HG03039 (cell line): Measurements from ENCODE around the gene COL4A3.
"Not testable (repeated sequence)": the region's sequence is repeated elsewhere in the genome, so short reads cannot be mapped to it uniquely, and the experiment has no call there.

Source experiments
- ATAC-seq: cut with Tn5 transposase; IDR thresholded peaks from one replicate; pipeline ENCODE4 v1.9.1; 2021; ENCODE audit warnings: mild to moderate bottlenecking, moderate library complexity; ENCODE audit not compliant: unreplicated experiment

COL4A3 gene

DNA sequence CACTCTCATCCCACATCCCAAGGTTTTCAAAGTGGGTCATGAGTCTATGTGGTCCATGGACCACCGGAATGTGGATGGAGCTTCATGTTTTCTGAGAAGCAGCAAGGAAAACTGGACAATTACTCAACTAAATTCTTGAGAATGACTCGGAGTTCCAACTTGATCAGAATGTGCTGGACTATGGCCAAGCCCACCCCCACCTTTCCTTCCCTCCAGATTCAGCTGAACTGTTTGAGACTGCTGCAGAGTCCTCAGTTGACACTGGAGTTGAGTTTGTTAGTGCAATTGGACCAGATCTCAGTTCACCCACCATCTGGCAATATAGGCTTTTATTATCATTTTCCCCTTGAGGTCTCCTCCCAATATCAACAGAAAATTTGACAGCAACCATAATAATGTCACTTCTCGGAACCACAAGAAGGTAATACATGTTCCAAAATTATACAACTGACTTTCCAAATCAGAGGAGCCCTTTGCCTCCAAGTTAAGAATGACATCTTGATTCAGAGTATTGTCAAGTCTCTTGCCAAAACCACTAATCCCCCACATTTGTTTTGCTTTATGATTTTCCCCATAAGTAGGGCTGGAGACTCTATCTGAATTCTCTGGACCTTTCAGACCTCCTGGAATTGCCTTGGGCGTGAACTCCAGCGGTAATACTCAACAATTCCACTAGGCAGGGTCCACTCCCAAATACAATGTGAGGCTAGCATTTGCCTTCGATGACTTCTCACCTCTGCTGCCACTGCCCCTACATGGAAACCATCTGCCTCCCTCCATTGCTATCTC, 9.2 kb upstream of the COL4A3 start:
- ATAC-seq, result no peak

DNA sequence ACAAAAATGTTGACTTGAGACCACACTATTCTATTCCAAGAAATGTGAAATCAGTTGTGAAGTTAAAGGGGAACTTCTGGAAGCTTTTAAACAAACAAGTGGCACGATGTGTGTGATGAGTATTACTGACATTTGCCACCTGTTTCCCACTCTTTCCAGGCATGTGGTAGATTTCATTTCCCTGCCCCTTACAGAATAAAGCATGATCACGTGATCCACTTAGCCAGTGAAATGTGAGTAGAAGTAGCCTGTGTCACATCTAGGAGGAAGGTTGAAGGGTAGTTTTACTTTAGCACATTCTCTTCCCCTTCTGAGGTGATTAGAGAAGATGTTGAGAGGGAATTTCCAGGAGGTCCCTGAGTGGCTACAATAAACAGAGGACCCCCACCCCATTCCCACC, 4.3 kb upstream of the COL4A3 start:
- ATAC-seq, result no peak

DNA sequence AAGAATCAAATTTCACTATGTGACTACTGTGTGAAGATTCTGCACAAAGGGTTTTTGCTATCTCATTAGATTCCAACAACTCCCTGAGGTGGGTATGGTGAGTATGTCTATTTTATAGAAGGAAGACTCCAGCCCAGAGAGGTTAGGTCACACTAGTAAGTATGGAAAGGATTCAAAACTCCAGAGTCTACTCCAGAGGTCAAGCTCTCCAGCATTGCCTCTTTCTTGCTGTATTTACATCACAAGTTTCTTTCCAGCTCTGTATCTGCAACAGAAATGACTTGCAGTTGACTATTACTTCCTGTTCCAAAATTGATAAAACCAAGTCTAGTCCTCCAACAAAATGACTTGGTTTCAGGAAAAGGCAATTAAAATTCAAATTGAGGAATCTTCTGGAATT, 2.5 kb upstream of the COL4A3 start:
- no peak for ATAC-seq

DNA sequence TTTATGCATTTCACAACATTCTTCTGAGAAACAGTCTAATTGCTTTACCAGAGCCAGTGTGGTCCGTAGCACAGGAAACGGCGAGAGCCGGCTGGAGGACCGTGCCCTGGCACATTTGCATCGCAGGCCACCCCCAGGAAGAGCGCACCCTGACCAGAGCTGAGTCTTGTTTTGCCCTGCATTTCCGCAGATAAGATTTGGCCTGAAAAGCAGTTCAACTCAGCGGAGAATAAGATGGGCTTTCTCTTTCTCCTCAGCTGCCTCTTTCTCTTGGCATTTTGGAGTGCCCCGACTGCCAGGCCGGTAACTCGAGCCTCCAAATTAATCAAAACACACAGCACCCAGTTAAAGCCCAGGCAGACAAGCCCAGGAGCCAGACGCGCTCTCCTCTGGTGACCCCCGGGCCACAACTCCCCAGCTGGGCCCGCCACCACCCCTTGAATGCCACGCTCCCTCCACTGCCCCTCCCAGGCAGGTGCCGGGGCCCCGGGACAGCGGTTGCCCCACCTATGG, 883 bp upstream of the COL4A3 start:
- ATAC-seq, result peak; percentile 55

DNA sequence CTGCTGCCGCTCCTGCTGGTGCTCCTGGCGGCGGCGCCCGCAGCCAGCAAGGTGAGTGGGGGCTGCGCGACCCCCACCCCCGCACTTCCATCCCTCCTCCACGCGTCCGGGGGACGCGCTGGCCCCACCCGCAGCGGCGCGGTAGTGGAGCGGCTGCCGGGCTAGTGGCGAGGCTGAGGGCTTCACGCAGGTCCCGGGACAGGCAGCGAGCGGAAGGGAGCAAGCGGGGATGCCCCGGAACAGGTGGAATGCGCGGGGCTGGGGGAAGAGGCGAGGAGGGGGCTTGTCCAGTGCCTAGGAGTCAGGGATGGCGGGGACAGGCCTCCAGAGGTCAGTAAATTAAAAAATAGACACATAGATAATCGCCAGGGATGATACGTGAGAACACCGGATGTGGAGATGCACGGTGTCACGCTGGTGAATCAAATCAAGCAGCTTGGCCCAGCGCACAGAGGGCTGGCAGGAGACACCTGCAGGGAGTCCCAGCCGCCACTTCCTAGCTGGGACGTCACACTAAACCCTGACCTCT, 403 bp downstream of the COL4A3 start:
- peak; percentile 65 for ATAC-seq

DNA sequence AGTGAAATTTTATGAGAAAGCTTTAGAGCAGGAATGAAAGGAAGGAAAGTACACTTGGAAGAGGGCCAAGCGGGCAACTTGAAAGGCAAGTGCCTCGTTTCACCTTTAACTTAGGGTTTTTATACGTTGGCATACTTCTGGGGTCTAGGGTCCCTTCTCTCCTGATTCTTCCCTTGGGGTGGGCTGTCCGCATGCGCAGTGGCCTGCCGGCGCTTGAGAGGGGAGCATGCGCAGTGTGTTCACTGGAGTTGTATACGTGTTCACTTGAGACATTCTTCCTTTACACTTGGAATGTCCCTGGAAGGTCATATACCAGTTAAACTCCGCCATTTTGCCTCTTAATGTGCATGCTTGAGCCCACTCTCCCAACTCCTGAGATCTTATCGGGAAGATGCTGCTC, 7.4 kb downstream of the COL4A3 start:
- ATAC-seq, result not testable (repeated sequence)

DNA sequence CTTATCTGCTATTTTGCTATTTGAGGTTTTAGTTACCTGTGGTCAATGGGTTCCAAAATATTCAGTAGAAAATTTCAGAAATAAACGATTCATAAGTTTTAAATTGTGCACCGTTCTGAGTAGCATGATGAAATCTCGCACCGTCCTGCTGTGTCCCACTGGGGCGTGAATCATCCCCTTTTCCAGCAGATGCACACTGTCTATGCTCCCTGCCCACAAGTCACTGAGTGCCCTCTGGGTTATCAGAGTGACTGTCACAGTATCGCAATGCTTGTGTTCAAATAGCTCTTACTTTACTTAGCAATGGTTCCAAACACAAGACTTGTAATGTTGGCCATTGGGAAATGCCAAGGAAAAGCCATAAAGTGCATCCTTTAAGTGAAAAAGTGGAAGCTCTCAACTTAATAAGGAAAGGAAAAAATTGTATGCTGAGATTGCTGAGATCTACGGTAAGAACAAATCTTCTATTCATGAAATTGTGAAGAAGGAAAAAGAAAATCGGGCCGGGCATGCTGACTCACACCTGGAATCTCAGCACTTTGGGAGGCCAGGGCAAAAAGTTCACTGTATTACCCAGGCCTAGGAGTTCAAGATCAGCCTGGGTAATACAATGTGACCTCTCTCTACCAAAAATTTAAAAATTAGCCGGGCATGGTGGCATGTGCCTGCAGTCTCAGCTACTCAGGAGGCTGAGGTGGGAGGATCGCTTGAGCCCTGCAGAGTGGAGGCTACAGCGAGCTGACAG, 13.3 kb downstream of the COL4A3 start:
- no peak for ATAC-seq

DNA sequence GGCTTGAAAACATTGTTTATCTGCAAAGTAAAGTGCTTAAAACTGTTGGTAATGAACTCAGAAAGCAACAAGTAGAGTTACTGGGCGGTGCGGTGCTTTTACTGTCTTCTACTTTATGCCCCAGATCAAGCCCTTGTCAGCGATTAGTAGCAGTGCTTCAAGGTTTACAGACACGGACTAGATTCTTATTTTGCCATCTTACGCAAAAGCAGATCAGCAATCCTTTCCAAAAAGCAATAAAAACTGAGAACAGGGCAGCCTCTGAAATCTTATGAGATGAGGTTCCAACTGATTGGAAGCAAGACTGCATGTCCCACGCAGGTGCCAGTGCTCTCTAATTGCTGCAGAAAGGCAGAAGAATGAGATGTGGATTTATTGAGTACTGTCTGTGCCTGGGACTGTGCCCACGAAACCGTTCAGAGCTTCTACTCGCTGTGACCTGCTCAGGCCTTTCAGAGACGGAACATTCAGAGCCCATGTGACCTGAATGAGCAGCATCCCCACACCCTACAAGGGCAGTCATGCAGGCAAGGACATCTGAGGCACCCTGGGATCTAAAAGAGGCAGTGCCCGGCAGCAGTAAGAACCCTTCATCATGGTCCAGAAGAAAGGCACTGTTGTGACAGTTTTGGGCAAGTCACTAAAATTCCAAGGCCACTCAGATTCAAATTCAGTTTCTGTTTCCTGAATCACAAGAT, 15.7 kb downstream of the COL4A3 start:
- ATAC-seq, result no peak

DNA sequence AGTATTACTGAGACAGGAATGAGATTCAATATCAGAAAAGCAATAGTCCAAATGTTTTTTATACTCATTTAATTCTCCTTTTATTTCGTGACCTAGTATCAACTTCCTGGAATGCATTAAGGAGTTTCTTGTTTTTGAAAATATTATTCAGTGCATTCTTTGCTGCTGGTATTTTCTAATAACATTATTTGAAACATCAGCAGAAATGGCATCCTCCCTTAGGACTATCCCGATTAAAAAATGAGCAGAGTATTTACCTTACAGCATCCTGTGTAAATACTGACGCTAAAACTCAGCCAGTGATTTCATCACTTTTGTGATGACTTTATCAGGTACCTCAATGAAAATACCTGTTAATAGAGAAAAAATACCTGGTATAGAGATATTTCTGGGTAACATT, 16.3 kb downstream of the COL4A3 start:
- no peak for ATAC-seq

DNA sequence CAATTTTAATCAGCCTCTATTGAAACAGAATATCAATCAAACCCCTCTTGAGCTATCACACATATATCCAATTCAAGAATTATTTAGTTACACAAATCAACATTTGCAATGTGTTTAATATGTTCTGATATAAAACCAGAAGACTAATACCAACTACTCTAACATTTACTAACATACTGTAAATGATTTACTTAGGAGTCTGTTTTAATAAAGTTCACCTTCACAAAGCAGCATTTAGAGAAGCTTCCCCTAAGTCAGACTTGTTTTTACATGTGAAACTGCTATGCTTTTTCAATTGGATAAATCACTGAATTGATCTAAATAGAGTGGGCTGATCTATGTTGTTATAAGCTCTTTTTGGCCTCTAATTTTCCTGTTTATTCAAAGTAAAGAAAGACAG, 18.3 kb downstream of the COL4A3 start:
- ATAC-seq, result no peak

DNA sequence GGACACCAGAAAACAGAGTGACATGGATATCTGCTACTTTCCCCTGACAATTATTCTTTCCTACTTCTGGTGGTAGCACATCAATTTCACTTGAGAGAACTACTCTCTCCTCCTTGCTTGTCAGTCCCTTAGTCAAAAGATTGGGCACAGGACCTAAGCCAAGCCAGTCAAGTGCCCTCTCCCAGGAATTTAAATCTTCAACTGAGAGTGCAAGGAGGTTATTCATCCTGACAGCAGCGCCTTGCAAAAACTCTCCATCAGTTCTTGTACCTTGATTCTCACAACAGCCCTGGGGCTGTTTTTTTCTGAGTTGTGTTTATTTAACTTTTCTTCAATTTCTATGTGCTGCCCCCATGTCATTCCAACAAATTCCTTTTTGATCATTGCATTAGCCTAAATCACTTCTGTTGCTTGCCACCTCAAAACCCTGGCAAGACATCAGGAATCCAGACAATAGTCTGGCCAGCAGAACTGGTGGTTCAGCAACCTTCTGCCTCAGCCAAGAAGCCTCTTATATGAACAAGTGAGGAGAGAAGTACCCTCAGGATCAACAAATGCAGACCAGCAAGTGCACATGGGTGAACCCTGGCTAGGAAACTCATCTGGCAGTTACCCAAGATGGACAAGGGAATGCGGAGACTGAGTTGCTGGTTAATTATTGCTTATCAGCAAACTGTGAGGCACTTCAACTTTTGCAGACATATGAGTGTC, 19.4 kb downstream of the COL4A3 start:
- ATAC-seq, result no peak

DNA sequence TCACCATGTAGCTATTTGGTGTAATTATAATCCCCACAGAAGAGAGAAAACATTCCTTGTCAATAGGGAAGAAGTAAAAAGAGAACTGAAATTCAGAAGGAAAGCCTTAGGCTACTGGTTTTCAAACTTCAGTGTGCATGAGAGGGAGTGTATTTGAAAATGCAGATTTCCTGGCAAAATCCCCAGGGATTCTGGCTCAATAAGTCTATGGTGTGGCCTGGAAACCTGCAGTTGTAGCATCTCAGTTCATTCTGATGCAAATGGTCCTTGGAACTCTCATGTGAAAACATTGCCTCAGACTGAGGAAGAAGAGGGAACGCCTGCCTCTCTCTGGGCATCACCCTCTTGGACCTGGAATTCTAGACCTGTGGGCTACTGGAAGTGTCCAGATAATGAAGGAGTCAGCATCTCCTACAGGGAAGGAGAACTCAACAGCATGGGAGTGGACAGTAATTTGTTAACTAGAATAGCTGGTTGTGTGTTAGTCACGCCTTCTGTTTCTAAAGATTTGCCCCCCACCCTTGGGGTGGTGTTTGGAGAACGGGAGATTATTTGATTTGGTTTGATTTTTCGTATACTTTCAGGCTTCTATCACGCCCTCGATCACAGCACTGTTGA, 21.3 kb downstream of the COL4A3 start:
- no peak for ATAC-seq

DNA sequence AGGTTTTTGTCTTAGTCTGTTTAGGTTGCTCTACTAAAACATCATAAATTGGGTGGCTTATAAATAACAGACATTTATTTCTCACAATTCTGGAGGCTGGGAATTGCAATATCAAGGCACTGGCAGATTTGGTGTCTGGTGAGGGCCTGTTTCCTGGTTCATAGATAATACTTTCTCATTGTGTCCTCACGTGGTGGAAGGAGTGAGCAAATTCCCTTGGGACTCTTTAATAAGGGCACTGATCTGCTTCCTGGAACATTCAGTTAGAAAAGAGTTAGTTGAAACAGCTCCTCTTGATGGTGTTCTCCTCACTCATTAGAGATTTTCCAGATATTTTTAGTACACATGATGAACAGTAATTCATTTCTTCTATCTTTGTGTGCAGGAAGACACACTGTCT, 22.3 kb downstream of the COL4A3 start:
- ATAC-seq, result no peak

DNA sequence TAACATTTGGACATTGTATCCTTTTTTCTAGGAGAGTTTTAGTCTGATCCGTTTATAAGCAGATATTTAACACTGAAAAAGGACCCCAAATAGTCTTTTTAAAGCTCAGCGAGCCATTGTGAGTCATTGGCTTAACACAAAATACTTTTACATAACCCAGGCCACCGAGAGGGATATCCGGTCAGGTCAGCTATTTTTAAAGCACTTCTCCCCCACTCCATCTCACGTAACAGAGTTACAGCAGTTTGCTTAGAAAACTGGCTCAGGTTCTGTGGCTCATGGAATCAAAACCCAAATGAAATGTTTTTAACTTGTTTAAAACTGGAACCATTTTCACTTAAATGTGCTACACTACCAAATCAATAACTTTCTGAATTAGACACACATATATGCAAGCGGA, 23.9 kb downstream of the COL4A3 start:
- peak; percentile 75 for ATAC-seq

DNA sequence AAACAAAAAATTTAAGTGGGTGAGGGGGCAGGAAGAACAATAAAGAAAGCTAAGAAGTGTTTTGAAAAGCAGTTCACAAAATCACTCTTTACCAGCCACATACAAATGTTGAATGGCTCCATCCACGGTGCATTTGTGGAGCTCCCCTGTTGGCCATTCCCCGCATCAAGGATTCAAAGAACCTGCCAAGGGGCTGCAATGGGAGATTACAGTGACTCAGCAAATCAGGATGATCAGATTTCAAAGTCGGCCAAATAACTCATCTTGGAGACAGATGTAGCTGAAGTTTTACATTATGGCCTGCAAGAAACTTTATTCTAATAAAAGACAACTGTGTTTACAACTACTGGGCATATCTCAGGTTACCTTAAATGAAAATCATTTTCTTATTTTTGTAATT, 26.9 kb downstream of the COL4A3 start:
- no peak for ATAC-seq

DNA sequence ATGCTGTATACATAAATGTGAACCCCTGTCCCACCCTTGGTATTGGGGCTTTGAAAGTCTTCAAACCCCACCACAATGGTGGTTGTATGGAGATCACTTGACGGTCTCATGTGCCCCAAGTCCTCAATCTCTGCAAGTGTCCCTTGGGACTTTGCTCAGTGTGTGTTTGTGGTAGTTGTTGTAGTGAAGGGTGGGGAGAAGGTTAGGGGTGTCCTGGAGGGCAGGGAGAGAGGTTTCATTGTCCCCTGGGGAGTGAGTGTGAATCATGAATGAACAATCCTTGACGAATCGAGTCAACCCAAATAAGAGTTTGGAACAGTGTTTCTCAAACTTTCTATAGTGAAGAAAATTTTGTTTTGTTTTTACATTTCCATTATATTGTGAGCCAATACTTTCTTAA, 28.1 kb downstream of the COL4A3 start:
- no peak for ATAC-seq

DNA sequence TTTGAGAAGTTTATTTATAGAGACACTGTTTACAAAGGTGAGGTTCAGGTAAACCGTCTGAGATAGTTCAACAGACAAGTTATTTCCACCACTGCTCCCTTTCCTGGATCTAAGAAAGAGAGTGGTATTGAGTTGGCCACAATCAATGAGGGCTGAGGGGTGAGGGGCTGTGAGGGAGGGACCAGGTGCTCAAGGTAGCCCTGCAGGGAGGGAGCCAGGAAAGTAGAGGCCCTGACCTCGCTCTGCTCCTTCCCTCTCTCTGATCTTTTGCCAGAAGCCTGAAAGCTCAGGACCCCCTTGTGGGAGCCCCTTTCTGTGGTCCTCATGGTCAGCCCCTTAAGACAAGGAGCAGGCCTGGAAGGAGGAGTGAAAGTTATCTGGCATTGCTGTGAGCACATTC, 29.8 kb downstream of the COL4A3 start:
- ATAC-seq, result no peak

DNA sequence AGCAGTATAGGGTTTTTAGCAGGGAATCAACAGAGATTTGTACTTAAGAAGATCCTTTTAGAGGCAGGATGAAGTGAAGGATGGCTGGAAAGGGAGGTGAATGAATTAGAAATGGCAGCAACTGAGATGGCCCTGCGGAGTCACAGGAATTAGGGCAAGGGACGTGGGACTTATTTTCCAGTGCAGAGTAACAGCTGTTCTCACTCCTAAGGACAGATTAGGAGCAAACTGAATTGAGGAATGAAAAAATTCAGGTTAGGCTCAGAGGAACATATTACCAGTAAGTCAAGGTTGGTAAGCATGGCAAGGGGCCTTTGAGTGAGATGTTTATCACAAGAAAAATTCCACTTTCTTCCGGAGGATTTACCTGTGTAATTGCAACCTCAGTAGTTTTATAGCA, 34.4 kb downstream of the COL4A3 start:
- ATAC-seq, result no peak

DNA sequence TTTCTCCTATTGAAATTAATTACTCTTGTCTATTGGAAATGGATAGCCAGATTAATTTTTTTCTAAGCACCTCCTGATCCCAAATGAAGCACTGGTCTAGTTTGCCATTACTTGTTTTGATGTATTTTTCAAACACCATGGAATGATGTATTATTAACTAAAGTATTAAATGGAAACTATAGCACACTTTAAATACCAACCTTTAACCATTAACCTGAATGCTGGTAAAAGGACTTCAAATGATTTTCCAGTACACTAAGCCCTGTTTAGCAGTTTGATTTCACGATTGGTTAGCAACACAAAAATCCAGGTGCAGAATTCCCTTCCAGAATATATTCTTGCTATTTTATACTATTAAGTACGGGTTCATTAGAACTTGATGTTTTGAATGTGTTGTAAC, 37.3 kb downstream of the COL4A3 start:
- no peak for ATAC-seq

DNA sequence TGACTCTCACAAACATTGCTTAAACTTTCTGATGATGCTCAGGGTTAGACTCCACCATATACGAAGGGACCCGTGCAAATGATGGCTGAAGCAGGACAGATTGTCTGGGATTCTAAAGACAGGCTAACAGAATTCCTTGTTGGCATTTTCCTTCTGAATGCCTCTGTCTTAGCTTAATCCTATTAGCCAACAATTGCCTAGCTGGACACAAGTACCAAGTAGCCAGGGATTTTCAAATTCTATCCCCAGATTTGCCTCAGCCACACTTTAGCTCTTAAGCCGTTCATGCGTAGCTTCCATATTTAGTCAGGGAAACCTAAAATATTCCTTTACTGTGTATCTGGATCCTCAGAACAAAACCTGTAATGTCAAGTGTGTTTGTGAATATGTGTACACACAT, 40.0 kb downstream of the COL4A3 start:
- ATAC-seq, result no peak
